ENCODE results near the gene MYOCD.

The MYOCD gene

DNA sequence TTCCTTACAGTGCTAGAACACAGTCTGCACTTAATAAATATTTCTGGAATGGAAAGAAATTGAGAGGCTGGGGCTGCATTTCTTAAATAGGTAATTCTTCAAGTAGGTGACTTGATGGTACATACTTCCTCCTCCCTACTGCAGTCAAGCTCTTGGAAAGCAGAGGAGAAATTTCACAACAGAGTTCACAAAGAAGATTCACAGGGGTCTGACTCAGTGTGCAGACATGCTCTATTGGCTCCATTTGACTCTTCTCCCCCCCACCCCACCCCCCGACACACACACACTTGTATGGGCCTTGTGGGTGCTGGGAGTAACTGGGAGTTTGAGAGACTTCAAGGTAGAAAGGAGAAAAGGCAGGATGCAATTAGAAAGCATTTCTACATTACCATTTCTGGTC, 6.2 kb upstream of the MYOCD start:
- TF ChIP-seq, protein P1, sequence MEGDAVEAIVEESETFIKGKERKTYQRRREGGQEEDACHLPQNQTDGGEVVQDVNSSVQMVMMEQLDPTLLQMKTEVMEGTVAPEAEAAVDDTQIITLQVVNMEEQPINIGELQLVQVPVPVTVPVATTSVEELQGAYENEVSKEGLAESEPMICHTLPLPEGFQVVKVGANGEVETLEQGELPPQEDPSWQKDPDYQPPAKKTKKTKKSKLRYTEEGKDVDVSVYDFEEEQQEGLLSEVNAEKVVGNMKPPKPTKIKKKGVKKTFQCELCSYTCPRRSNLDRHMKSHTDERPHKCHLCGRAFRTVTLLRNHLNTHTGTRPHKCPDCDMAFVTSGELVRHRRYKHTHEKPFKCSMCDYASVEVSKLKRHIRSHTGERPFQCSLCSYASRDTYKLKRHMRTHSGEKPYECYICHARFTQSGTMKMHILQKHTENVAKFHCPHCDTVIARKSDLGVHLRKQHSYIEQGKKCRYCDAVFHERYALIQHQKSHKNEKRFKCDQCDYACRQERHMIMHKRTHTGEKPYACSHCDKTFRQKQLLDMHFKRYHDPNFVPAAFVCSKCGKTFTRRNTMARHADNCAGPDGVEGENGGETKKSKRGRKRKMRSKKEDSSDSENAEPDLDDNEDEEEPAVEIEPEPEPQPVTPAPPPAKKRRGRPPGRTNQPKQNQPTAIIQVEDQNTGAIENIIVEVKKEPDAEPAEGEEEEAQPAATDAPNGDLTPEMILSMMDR (IDR thresholded peaks at IDR 0.05; ENCODE audit: low read length, missing control alignments), result no peak

DNA sequence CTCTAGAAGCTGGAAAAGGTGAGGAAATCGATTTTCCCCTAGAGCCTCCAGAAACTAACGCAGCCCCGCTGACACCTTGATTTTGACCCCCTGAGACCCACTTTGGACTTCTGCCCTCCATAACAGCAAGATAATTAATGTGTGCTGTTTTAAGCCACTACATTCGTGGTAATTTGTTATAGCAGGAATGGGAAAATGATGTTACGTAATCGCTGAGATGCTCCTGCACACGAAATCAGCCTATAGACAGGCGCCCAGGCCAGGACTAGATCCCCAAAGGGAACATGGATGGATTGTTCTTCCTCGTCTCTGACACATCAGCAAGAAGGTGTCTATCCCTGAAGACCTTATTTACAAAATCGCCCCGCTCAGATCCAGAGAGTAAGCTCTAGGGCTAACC, 1.4 kb upstream of the MYOCD start:
- no peak for DNase-seq (ENCODE audit: low read depth)
- H3K4me3 ChIP-seq (replicated peaks; ENCODE audit: low read depth, low read length), result no peak overlapping the region
- TF ChIP-seq, protein P1 (IDR thresholded peaks at IDR 0.05; ENCODE audit: low read length, missing control alignments), result no peak

More for the DNA sequence above, 6.2 kb upstream of the MYOCD start:
- peak; percentile 27 for DNase-seq (ENCODE audit: low read depth)
- no peak overlapping the region for H3K4me3 ChIP-seq (replicated peaks; ENCODE audit: low read depth, low read length)

DNA sequence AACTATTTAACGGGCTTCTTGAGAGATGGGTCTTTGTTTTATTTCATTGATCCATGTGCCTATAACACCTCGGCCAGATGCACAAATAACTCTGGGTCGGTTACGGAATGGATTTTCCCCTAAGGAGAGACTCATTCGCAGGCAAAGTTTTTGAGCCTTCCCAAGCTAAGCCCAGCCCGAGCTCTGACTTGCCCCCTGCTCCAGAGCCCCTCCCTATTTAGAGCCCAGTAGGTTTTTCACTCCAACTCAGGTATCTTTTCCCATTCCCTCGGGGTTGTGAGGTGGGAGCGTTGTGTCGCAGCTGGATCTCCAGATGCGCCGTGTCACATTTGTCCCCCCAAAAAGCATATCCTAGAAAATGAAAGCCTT, 812 bp upstream of the MYOCD start:
- DNase-seq (ENCODE audit: low read depth), result no peak
- TF ChIP-seq, protein P1 (IDR thresholded peaks at IDR 0.05; ENCODE audit: low read length, missing control alignments), result no peak
- peak overlapping the region; percentile 40 for H3K4me3 ChIP-seq (replicated peaks; ENCODE audit: low read depth, low read length)

- no peak overlapping the region for H3K4me3 ChIP-seq (replicated peaks; ENCODE audit: low read depth, low read length)
- TF ChIP-seq, protein P1 (IDR thresholded peaks at IDR 0.05; ENCODE audit: low read length, missing control alignments), result no peak
- no peak for DNase-seq (ENCODE audit: low read depth)
Observed at GRCh38 chr17:12666718-12667117, 1.0 kb downstream of the MYOCD start.

GRCh38 chr17:12667299-12667958, 1.7 kb downstream of the MYOCD start:
- peak; percentile 67 for DNase-seq (ENCODE audit: low read depth)
- TF ChIP-seq, protein P1 (IDR thresholded peaks at IDR 0.05; ENCODE audit: low read length, missing control alignments), result peak; percentile 53
- no peak overlapping the region for H3K4me3 ChIP-seq (replicated peaks; ENCODE audit: low read depth, low read length)

- TF ChIP-seq, protein P1 (IDR thresholded peaks at IDR 0.05; ENCODE audit: low read length, missing control alignments), result no peak
- H3K4me3 ChIP-seq (replicated peaks; ENCODE audit: low read depth, low read length), result no peak overlapping the region
- DNase-seq (ENCODE audit: low read depth), result no peak
Observed at GRCh38 chr17:12671906-12672305, 6.2 kb downstream of the MYOCD start.

DNA sequence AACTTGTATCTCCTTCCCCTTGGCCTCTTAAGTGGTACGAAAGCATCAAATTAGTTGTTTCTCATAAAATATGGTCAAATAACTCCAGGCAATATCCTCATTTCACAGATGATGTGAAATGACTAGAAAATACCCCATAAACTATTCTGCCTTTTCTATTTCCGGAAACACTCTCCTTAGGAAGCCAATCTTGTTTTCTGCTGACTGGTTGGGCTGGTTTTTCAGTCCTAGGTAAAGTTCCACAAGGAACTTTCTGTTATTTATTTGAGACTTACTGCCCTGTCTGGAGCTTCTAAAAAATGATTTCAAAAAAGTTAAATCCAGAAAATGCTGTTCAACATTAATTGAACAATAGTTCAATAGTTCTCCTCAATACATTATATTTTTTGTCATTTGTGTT, 7.3 kb downstream of the MYOCD start:
- DNase-seq (ENCODE audit: low read depth), result no peak
- TF ChIP-seq, protein P1 (IDR thresholded peaks at IDR 0.05; ENCODE audit: low read length, missing control alignments), result no peak
- H3K4me3 ChIP-seq (replicated peaks; ENCODE audit: low read depth, low read length), result no peak overlapping the region

All from fibroblast of pulmonary artery (primary cell).